Endothelial cell of hepatic sinusoid (primary cell): ENCODE results near the gene SH3BP4.

ENCODE experiments used
- in situ Hi-C: cut with HindIII; loops from 2 replicates; pipeline ENCODE4 v1.10.0; 2017; ENCODE audit warnings: low sequenced_read_pairs

The SH3BP4 gene

GRCh38 chr2:234964631-234965461 lies 13.0 kb downstream of the SH3BP4 start:
- in situ Hi-C loops, result loop anchor here (5.0 kb wide), 2 partner anchors 62 to 83 kb away; no protein-coding TSS in a partner anchor

DNA sequence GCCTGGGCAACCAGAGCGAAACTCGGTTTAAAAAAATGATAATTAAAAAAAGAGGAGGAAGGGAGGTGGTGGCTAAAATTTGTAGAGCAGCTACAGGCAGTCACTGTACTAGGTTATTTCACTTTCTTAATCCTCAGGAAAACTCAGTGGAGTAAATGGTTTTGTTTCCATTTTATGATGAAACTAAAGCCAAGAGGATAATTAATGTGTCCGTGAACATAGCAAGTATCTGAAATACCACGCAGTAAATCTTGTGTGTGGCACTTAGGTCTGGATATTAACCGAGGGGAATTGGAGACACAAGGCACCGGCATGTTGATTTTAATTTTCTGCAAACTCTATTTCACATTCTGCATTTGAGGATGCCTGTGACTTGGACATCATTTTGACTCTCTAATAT lies 14.5 kb downstream of the SH3BP4 start:
- in situ Hi-C loops, result loop anchor here (5.0 kb wide), 2 partner anchors 61 to 84 kb away; no protein-coding TSS in a partner anchor

DNA sequence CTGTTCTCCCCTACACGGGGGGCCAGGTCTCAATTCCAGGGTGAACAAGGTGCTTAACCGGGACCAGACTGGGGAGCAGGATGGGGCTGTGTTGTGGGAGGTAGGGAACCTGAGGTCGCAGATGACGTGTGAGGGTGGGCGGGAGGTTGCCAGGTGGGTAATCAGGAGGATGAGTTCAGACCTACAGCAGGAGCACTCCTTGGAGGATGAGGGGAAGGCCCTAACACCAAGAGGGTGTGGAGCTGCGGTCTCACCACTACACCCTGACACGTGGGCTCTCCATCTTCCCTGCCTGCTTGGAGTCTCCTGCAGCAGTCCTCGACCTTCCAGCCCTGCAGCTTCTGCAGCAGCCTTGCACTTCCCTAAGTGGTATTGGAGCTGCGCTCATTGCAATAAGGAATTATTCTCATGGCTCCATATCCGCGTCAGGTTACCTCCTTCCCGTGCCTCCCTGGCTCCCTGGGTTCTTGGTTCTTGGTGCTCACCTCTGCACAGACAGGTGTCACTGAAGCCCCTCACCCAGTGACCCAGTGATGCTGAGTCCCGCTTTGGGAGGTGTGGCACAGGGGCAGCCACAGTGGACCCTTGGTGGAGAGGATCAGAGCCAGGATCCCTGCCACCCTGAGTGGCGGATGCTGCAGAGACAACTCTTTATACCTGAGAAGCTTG lies 15.5 kb downstream of the SH3BP4 start:
- in situ Hi-C loops, result loop anchor here (5.0 kb wide), 2 partner anchors 60 to 85 kb away; no protein-coding TSS in a partner anchor

DNA sequence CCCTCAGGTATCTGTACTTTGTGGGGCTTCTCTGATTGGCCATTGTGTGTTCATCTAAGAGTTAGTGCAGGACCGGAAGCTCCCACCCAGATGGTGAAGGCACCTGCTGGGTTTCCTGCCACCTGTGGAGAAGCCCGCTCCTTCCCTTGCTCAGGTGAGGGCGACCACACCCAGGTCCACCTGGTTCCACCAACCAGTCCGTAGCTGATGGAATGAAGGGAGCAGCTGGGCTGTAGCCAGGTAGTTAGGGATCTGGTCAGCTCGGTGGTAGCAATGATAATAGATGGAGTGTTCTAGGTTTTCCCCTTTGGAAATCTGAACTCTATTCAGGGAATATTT lies 16.0 kb downstream of the SH3BP4 start:
- in situ Hi-C loops, result loop anchor here (5.0 kb wide), 2 partner anchors 59 to 86 kb away; no protein-coding TSS in a partner anchor

GRCh38 chr2:234968631-234969305 lies 17.0 kb downstream of the SH3BP4 start:
- in situ Hi-C loops, result loop anchor here (5.0 kb wide), 2 partner anchors 59 to 86 kb away; no protein-coding TSS in a partner anchor

DNA sequence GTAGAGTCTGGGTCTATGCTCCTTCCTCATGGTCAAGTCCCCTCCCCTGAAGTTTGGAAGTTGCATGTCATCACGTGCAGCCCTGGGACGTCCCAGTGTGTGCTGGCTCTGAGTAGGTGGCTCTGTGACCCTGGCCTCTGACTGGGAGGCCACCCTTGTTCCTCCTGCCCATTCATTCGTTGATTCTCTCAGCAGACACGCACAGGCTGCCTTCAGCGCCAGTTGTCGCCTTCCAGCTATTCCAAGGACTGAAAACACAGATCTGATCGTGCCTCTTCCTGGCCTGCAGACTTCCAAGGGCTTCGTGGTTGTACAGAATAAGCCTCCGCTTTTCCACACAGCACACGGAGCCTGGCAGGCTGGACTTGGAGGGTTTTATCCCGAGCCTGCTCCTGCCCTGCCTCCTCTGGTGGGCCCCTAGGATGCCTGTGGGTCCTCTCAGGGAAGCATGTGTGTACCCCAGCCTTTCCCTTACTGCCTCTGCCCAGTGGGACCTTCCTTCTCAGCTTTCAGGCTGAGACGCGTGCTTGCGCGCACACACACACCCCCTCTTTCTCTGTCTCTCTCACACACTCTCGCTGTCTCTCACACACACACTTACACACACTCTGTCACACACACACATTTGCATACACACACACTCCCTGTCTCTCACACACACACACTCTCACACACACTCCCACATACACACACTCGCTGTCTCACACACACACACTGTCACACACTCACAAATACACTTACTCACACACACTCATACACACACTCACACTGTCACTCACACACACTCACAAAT lies 17.7 kb downstream of the SH3BP4 start:
- in situ Hi-C loops, result loop anchor here (5.0 to 10.0 kb wide), 3 partner anchors 58 to 135 kb away; no protein-coding TSS in a partner anchor

- in situ Hi-C loops, result loop anchor here (10.0 kb wide), 1 partner anchor 135 kb away; no protein-coding TSS in a partner anchor
These were observed 18.3 kb downstream of the SH3BP4 start for GRCh38 chr2:234970099-234970440.

DNA sequence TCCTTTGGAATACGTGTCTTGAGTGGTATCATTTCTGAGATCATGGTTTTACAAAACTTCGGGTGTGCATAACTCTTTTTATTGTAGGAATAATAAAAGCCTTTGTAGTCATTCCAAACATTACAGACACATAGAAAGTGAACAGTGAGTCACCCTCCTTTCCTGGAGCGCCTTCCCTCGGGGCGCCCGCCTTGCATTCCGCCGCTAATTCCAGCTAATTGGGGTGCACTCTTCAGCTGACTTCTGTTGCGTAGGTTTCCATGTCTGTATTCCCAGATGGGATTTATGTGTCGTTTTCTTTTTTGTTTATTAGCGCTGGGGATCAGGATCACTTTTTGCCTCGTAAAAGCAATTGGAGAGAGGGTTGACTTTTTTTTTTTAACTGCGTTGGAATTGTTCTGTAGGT lies 18.7 kb downstream of the SH3BP4 start:
- in situ Hi-C loops, result loop anchor here (10.0 kb wide), 1 partner anchor 134 kb away; no protein-coding TSS in a partner anchor

- in situ Hi-C loops, result loop anchor here (10.0 kb wide), 1 partner anchor 133 kb away; no protein-coding TSS in a partner anchor
These were observed 19.7 kb downstream of the SH3BP4 start for GRCh38 chr2:234971496-234971895.

DNA sequence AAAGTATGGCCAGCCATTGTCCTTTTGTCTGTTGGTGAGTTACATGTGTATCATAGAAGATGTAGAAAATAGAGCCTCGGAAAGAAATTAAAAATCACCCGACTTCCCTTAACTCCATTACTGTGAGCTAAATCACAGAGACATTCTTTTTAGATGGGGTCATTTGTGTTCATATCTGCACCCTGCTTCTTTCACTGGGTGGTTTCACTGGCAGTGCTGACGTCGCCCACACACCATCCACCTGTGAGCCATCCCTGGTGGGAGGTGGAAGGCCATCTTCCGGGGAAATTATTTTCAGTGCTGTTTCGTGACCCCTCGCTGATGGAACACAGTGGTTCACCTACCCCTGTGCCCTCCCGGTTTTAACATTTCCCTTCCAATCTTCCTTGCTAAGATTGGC lies 21.2 kb downstream of the SH3BP4 start:
- in situ Hi-C loops, result loop anchor here (10.0 kb wide), 1 partner anchor 132 kb away; no protein-coding TSS in a partner anchor

GRCh38 chr2:234974501-234975385 lies 22.9 kb downstream of the SH3BP4 start:
- in situ Hi-C loops, result loop anchor here (10.0 kb wide), 1 partner anchor 130 kb away; no protein-coding TSS in a partner anchor

DNA sequence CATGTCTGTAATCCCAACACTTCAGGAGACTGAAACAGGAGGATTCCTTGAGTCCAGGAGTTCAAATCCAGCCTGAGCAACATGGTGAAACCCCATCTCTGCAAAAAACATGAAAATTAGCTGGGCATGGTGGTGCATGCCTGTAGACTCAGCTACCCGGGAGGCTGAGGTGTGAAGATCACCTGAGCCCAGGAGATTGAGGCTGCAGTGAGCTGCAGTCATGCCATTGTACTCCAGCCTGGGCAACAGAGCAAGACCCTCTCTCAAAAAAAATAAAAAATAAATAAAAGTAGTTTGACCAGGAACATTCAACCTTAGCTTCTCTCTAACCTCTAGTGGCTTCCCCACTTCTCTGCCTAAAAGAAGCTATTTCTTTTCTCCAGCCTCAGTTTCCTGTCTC lies 23.8 kb downstream of the SH3BP4 start:
- in situ Hi-C loops, result loop anchor here (10.0 kb wide), 1 partner anchor 129 kb away; no protein-coding TSS in a partner anchor

DNA sequence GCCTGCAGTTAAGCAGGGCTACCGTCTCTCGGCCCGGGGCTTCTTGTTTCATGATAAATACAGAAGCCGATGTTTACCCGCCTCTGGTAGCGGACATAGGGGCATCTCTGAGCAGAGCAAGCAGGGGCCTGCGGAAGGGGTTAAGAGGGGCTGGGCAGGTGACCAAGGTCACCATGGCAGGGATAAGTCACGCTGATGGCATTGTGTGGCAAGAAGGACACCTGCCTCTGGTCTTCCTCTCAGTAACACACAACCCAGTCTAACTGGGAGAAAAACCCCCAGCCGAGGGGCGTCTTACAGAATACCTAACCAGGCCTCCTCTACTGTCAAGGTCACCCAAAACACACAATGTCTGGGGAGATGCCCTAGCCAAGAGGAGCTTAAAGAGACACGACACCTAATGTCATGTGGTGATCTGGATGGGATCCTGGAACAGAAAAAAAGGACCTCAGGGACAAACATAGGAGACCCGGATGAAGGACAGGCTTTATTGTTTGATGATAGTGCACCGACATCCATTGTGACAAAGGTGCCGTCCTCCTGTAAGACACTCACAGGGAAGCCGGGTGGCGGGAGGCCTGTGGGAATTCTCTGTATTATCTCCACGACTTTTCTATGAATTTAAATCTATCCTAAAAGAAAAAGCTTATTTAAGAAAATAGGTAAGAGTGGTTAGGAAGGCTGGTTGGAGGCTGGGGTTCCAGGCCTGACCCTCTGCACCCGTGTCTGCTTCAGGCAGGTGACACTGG lies 24.8 kb downstream of the SH3BP4 start:
- in situ Hi-C loops, result loop anchor here (10.0 kb wide), 1 partner anchor 128 kb away; no protein-coding TSS in a partner anchor

DNA sequence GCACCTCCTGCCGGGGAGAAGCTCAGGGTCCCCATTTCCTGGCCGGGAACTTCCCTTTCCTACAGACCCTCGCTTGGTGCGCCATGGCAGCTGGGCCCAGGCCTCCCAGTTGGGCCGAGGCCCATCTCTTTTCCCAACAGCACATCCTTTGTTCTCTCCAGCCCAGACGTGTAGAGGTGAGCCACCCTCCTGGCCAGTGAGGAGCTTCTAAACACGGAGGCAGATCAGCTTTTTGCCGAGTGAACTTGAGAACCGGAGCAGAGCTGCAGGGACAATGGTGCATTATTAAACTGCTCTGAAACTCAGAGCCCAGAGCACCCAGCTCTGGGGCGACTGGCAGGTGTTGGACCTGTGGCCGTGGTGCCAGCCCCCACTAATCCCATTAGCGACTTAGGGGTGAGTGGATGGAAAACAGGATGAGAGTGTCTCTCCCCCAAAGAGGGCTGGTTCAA lies 25.4 kb downstream of the SH3BP4 start:
- in situ Hi-C loops, result loop anchor here (10.0 kb wide), 1 partner anchor 128 kb away; no protein-coding TSS in a partner anchor

DNA sequence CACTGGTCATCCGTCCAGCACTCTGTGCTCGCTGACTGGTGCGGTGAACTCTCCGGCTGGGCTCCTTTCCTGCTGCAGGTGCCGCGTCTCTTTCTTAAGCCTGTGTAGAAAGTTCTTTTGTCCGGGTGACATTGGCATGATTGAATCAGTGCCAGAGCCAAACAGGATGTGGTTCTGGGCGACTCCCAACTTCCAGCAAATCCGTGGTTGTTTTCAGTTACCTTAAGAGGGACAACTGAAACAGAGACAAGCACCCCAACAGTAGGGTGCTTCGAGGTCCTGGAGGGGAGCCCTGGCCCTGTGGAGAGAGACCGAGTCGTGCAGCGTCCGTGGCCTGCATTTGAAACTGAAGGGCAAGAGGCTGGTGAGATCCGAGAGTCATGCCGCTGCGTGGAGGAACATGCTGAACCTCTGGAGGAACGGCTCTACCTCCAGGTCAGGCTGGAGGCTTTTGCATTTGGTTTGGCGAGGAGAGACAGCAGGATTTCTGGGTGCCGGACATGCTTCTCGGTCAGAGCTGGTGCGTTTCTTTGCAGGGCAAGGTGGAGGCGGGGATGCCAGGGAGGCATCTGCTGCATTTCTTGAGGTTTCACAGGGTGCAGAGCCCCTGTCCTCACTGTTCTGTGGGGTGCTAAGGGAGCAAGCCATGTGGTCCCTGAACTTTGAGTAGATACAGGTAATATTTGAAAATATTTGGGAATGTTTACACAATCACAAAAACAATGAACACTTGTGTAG lies 26.8 kb downstream of the SH3BP4 start:
- in situ Hi-C loops, result loop anchor here (10.0 kb wide), 1 partner anchor 126 kb away; no protein-coding TSS in a partner anchor

DNA sequence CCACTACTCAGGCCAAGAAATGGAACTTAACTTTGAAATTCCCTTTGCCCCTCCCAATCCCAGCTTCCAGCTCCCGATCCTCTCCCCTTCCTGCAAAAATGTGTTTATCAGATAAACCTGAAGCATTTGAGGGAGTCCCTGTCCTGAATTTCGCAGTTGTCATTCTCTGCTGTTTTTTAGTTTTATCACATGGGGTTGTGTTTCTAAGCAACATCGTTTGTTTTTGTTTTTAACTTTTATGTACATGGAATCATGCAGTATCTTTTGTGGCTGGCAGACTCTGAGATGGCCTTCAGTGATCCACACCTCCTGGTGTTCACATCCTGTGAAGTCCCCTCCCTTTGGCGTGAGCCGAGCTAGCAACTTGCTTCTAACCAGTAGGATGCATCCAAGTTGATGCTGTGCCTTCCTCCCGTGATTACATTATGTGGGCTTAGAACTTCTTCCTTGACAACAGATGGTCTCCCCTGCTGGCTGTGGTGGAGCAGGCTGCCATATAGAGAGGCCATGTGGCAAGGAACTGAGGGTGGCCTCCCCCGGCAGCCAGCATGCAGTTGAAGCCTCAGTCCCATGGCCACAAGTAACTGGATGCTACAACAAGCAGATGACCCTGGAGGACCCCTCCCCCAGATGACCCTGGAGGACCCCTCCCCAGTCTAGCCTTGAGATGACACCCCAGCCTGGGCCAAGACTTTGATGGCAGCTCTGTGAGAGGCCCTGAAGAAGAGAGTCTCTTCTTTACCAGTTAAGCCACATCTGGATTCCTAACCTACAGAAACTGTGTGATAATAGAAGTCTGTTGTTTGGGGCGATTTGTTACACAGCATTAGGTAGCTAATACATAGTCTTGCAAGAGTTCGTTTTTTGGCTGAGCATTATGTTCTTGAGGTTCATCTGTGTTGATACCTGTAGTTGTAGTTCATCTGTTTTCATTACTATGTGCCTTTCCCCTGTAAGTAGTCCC lies 27.7 kb downstream of the SH3BP4 start:
- in situ Hi-C loops, result loop anchor here (10.0 kb wide), 1 partner anchor 125 kb away; no protein-coding TSS in a partner anchor
